GM12864 (cell line): ENCODE measurements around the gene ELMOD3.

ENCODE experiments used
- DNase-seq: peaks from one replicate; pipeline ENCODE4 v3.0.0-alpha.2; 2011; ENCODE audit warnings: low read depth
- H3K4me3 ChIP-seq: 2 replicates; pipeline ENCODE4 v1.5.1; 2011; ENCODE audit warnings: mild to moderate bottlenecking, low read depth, low read length, control low read depth
- TF ChIP-seq, protein P1 (sequence below): IDR thresholded peaks from 2 replicates; pipeline ENCODE4 v1.5.1; 2011; ENCODE audit warnings: low read depth, mild to moderate bottlenecking, moderate library complexity, low read length, control low read depth, inconsistent platforms; ENCODE audit errors: missing control alignments

ELMOD3 gene

DNA sequence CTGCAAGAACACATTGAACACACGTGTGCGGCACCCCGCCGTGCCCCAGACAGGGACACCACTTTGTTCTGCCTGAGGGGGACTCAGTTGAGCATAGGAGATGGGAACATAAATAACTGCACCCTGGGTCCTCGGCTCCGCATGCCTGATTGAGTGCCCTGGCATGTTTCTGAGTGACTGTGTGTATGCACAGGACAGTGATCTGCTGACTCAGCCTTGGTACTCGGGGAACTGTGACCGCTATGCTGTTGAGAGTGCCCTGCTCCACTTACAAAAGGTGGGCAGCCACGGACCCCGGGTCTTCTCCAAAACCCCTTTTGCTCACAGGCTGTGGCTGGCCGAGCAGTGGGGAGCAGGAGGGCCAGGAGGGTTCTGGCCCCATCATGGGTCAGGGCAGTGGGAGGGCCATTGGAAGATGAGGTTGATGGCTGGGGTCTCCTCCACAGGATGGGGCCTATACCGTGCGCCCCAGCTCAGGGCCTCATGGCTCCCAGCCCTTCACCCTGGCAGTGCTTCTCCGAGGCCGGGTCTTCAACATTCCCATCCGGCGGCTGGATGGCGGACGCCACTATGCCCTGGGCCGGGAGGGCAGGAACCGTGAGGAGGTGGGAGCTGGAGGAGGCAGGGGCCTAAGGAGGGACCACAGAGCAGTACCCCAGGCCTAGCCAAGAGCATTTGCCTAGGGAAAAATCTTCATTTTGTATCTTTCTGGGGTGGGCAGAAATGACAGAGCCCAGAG lies 80.8 kb downstream of the ELMOD3 start:
- no peak overlapping the region for H3K4me3 ChIP-seq
- DNase-seq, result no peak
- TF ChIP-seq, protein P1, sequence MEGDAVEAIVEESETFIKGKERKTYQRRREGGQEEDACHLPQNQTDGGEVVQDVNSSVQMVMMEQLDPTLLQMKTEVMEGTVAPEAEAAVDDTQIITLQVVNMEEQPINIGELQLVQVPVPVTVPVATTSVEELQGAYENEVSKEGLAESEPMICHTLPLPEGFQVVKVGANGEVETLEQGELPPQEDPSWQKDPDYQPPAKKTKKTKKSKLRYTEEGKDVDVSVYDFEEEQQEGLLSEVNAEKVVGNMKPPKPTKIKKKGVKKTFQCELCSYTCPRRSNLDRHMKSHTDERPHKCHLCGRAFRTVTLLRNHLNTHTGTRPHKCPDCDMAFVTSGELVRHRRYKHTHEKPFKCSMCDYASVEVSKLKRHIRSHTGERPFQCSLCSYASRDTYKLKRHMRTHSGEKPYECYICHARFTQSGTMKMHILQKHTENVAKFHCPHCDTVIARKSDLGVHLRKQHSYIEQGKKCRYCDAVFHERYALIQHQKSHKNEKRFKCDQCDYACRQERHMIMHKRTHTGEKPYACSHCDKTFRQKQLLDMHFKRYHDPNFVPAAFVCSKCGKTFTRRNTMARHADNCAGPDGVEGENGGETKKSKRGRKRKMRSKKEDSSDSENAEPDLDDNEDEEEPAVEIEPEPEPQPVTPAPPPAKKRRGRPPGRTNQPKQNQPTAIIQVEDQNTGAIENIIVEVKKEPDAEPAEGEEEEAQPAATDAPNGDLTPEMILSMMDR, result no peak

GRCh38 chr2:85435981-85436835 lies 81.6 kb downstream of the ELMOD3 start:
- no peak for DNase-seq
- H3K4me3 ChIP-seq, result no peak overlapping the region
- TF ChIP-seq, protein P1, result no peak

DNA sequence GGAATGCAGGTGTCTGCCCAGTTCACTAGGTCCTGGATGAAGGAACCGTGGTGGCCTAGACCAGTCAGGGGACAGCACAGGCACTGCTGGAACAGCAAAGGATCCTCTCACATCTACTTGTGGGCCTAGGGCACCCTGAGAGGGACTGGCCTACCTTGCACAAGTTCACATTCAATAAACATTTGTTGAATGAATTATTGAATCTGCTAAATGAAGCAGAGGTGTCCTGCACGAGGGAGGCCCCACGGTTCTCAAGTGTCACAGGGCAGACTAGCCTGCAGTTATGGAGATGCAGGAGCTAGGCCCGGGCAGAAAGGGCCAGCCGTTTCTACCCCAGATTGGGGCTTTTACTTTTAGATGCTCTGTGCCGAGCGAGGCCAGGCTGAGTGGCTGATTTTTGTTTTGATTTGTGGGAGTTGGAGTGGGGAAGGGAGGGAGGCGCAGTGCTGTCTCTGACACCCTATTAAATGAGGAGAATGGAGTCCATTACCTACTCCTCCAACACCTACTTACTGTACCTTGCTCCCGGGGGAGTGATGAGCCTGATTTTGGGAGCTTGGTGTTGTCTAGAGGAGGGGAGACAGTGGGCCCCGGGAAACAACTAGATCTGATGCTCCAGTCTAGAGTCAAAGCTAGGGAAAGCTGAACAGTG lies 82.4 kb downstream of the ELMOD3 start:
- DNase-seq, result no peak
- TF ChIP-seq, protein P1, result no peak
- H3K4me3 ChIP-seq, result peak overlapping the region; percentile 50; the same call in 1 of the 2 replicates

DNA sequence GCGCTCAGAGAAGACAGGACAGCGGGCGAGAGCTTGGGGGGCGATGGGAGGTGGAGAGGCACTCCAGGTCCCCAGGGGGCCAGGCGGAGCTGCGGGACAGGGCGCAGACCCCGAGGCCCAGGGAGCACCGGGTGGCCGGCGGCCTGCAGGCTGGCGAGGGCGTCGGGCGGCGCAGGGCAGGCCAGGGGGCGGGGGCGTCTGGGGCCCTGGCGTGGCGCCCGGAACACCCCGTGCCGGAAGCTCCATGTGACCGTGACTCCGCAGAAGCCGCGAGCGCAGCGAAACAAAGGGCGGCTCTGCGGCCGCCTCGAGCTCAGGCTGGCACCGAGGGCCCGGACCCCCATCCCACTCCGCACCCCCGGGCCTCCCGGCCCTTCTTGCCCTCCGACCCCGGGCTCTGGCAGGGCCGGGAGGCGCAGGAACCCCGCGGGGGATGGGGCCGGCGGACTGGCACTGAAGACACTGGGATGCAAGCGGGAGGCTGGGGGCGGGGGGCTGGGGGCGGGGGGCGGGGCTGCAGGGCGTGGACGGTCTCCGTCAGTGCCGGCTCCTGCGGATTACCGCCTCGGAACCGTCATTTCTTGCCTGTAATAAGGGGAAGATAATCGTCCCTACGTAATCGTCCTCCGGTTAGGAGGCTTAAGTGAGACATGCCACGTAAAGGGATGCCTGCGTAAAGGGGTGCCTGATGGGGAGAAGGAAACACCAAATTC lies 83.1 kb downstream of the ELMOD3 start:
- DNase-seq, result no peak
- TF ChIP-seq, protein P1, result no peak

GRCh38 chr2:85438201-85439024 lies 83.8 kb downstream of the ELMOD3 start:
- DNase-seq, result no peak

More for the DNA sequence above, 83.1 kb downstream of the ELMOD3 start:
- peak overlapping the region; percentile 50 for H3K4me3 ChIP-seq

More at GRCh38 chr2:85438201-85439024, 83.8 kb downstream of the ELMOD3 start:
- TF ChIP-seq, protein P1, result no peak
- H3K4me3 ChIP-seq, result peak overlapping the region; percentile 50
